NK-92 (cell line): ENCODE data around the gene CCT5.

ENCODE experiments used
- DNase-seq: peaks from one replicate; lab custom pipeline; 2025; ENCODE audit not compliant: unreplicated experiment; lab: John Stamatoyannopoulos, UW

The CCT5 gene

GRCh38 chr5:10249948-10250805 is at the start of gene CCT5:
CCT5 (plus strand) TSS chr5:10250280; CDS start chr5:10250341, 61 bp downstream.
- peak; percentile 51 for DNase-seq

GRCh38 chr5:10201223-10201868 is 48.7 kb upstream of the CCT5 start:
- no peak for DNase-seq

- no peak for DNase-seq
Measured at GRCh38 chr5:10202089-10202910, 47.8 kb upstream of the CCT5 start.

GRCh38 chr5:10209004-10209403 is 41.1 kb upstream of the CCT5 start:
- no peak for DNase-seq

- no peak for DNase-seq
Measured at GRCh38 chr5:10213316-10213715, 36.8 kb upstream of the CCT5 start.

- DNase-seq = no peak
Measured at GRCh38 chr5:10214041-10214440, 36.0 kb upstream of the CCT5 start.

- DNase-seq = no peak
Measured at GRCh38 chr5:10215366-10215765, 34.7 kb upstream of the CCT5 start.

GRCh38 chr5:10216107-10216506 is 34.0 kb upstream of the CCT5 start:
- no peak for DNase-seq

- DNase-seq = no peak
Measured at GRCh38 chr5:10218658-10219057, 31.4 kb upstream of the CCT5 start.

- no peak for DNase-seq
Measured at GRCh38 chr5:10219068-10219467, 31.0 kb upstream of the CCT5 start.

GRCh38 chr5:10220248-10220647 is 29.8 kb upstream of the CCT5 start:
- DNase-seq = no peak

- DNase-seq = no peak
Measured at GRCh38 chr5:10222326-10222725, 27.8 kb upstream of the CCT5 start.

- DNase-seq = no peak
Measured at GRCh38 chr5:10227379-10227778, 22.7 kb upstream of the CCT5 start.

GRCh38 chr5:10228288-10228687 is 21.8 kb upstream of the CCT5 start:
- no peak for DNase-seq

- no peak for DNase-seq
Measured at GRCh38 chr5:10229306-10230048, 20.6 kb upstream of the CCT5 start.

- no peak for DNase-seq
Measured at GRCh38 chr5:10232386-10232785, 17.7 kb upstream of the CCT5 start.

GRCh38 chr5:10233011-10233410 is 17.1 kb upstream of the CCT5 start:
- DNase-seq = no peak

GRCh38 chr5:10233505-10233904 is 16.6 kb upstream of the CCT5 start:
- no peak for DNase-seq

GRCh38 chr5:10235350-10235749 is 14.7 kb upstream of the CCT5 start:
- no peak for DNase-seq

GRCh38 chr5:10243660-10244240 is 6.3 kb upstream of the CCT5 start:
- no peak for DNase-seq
